Mononuclear cell (primary cell): ENCODE measurements around the gene ZC2HC1B. TPM values are rescaled to one million over a fixed set of nuclear protein-coding genes. Genes with fewer than 3 reads are reported as not detected.
"Not testable (repeated sequence)": the region's sequence is repeated elsewhere in the genome, so short reads cannot be mapped to it uniquely, and the experiment has no call there.

ENCODE experiments used
- H3K27me3 ChIP-seq: 2 replicates; pipeline ENCODE4 v1.6.0; 2011; ENCODE audit warnings: low read length, control low read depth; ENCODE audit not compliant: insufficient read depth
- H3K4me1 ChIP-seq: 2 replicates; pipeline ENCODE4 v1.5.1; 2011; ENCODE audit warnings: mild to moderate bottlenecking, low read length, control low read depth; ENCODE audit not compliant: insufficient read depth
- H3K4me3 ChIP-seq: 2 replicates; pipeline ENCODE4 v1.5.1; 2011; ENCODE audit warnings: mild to moderate bottlenecking, low read length, moderate library complexity
- H3K9me3 ChIP-seq: 2 replicates; pipeline ENCODE4 v1.5.1; 2011; ENCODE audit warnings: low read depth, mild to moderate bottlenecking, control low read depth, low read length
- total RNA-seq: library from RNA; depleted of rRNA; stranded (reverse); fragments of >200 nt; gene quantifications from one replicate; pipeline ENCODE4 v1.2.3, GENCODE V29; 2012

ZC2HC1B gene
- total RNA-seq, 1 donor = not detected

DNA sequence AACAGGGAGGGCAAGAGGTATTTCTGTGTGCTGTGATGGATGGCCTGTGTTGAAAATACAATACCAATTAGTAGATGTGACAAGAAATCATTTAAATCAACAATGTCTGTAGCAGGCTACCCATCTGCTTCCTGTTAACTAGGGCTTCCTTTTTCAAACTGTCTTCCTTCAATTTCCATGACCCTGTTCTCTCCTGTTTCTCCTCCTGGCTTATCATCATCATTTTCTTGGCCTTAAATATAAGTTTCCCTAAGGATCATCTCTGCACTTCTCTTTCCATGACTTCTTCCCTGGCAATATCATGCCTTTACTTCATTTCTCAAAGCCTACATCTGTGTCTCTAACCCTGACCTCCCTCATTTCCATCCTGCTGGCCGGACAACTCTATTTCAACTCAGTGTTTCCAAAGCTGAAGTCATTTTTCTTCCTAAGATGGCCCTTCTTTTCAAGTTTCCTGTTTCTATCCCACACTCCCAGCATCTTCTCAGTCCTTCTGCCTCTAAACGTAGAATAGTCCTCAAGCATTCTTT lies 18.2 kb downstream of the ZC2HC1B start:
- Histone ChIP-seq H3K27me3 (no peaks in the 10 kb centered on the region), H3K4me3 (no peak overlapping the region), H3K9me3 (no peaks in the 10 kb centered on the region), H3K4me1 (no peaks in the 10 kb centered on the region)

DNA sequence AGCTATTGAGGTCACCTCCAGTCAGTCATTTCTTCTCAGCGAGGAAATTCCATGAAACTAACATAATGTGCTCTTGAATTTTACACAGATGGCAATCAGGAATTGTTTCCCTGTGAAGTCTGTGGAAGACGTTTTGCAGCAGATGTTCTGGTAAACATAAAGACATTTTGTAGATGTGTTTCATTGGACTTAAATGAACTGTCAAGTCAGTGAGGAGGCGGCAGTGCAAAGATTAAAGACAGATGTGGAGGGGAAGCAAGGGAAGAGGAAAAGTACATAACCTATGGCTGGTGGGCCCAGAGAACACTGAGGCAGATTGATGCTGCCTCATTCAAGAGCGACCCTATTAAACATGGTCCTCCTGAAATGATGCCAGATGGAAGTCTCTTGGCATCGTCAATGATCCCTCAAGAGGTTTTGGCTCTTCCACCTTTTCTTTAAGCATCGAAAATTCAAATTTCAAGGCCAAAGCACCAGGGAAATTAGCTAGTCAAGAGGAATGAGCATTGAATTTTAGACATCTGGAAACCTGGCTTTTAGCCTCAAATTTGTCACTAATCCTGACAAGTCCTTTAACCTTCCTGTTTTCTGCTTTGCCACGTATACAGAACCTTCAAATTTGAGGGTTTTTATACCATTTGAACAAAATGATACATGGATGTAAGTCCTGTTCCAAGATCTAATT lies 20.1 kb downstream of the ZC2HC1B start:
- H3K27me3 ChIP-seq = no peaks in the 10 kb centered on the region
- no peaks in the 10 kb centered on the region for H3K9me3 ChIP-seq
- H3K4me3 ChIP-seq = no peak overlapping the region
- no peaks in the 10 kb centered on the region for H3K4me1 ChIP-seq

DNA sequence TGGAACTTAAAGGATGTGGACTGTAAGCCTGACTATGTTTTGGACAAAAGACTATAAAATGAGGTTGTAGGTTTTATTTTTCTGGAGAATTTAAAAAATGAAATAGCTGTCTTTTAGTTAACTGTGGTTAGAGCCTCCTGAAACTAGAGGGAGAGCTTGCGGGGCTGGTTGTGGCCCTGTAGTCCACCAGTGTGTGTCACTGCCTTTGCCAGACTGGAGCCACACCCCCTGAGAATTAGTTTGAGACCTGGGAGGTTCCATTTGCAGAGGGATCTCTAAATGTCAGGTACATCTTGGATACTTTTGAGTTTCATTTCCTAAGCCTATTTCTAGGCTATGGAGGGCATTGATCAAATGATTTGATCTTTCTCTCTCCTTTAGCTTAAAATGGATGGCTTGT lies 20.8 kb downstream of the ZC2HC1B start:
- Histone ChIP-seq H3K4me1 (no peaks in the 10 kb centered on the region), H3K4me3 (no peak overlapping the region), H3K27me3 (no peaks in the 10 kb centered on the region), H3K9me3 (no peaks in the 10 kb centered on the region)

DNA sequence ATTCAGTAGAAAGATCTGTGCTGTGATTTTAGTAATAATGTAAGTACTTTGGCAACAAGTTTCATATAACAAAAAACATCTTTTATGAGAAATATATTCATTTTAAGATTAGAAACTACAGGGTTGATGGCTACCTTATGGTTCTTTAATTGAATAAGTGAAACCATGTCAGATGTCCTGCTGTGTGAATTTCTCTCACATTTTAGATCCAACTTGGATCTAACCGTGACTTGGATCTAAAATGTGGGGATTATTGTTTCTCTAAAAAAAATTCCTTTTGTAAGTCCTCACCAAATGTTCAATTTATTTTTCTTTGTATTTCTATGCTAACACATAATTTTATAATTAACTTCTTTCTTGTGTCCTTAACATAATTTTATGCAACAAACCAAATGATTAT lies 30.4 kb downstream of the ZC2HC1B start:
- Histone ChIP-seq H3K9me3 (no peaks in the 10 kb centered on the region), H3K4me3 (no peak overlapping the region), H3K4me1 (no peaks in the 10 kb centered on the region), H3K27me3 (no peaks in the 10 kb centered on the region)

DNA sequence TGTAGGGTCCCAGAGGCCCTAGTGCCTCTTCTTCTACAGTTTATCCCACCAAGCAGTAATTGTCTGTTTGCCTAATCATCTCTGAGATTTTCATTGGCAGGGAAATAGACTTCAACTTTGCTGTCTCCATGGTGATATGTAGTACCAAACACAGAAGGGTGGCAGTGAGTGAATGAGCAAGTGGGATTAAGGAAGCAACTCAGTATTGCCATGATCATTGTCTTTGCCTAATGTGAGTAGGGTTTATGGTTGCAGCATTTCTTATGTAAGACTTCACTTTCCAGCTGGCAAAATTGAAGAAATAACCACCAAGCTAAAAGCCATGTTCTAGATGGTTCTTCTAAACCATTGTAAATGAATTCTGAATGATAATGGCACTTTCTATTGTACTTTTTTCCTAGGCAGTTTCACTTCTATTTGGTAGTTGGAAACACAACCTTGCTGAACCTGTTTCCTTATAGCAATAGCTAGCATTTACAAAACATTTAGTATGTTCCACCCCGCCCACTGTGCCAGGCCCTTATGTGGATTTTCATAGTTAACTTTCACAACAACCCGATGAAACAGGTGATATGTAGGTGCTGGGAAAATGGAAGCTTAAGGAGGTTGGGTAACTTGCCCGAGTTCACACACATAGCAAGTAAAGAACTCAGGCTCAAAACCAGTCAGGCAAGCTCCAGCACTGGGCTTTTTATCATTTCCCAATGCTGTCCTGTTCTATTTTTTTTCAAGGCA lies 32.0 kb downstream of the ZC2HC1B start:
- Histone ChIP-seq H3K9me3 (no peaks in the 10 kb centered on the region), H3K4me1 (no peaks in the 10 kb centered on the region), H3K4me3 (no peak overlapping the region), H3K27me3 (no peaks in the 10 kb centered on the region)

DNA sequence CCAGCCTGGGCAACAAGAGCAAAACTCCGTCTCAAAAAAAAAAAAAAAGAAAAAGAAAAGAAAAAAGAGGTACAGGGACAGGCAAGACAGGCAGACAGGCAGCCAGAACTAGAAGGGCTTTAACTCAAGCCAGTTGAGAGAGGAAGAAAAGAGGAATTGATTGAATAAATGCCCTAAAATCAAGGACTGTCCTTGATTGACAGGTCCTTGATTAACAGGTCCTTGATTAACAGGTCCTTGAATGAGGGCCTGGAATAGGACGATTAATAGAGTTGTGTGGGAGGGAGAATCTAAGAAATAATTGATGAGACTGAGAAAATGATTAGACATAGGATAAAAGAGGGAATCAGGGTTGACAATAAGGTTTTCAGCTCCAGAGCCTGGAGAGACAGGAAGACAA lies 36.1 kb downstream of the ZC2HC1B start:
- Histone ChIP-seq H3K9me3 (no peaks in the 10 kb centered on the region), H3K27me3 (no peaks in the 10 kb centered on the region), H3K4me1 (no peaks in the 10 kb centered on the region), H3K4me3 (no peak overlapping the region)

DNA sequence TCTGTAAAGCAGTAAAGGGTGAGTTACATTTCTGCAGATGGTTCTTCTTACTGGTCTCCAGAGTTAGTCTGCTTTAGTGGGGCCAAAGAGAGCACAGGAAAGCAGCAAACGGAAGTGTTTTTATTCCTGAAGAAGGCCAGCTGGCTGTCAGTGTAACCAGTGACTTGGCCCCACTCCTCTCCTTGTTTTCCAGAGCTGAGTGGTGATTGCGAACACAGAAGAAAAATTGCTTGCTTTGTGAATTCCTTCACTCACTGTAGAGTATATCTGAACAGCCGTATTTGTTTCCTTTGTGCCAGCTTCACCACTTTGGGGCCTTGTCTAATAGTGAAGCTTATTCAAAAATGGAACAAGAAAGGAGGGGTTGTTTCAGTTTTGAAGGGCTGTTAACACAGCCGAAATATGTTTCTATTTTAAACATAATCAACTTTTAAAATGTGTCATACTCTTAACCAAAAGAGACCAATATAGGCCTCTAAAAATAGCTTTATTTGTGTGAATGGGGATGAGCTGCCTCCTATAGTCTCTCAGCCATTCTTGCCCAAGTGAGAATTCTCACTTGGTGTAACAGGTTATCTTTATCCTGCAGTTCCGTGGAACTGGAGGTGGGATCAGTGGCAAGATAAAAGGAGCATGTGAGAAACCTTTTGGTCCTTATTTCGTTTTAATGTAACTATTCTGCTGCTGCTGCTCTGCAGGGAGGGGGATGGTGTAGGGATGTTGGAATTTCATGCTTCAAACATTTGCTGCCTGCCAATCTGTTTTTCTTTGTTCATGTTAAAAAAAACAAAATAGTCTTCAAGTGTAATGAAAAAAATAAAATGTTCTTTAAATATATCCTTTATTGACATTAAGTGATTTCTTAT lies 37.8 kb downstream of the ZC2HC1B start:
- no peaks in the 10 kb centered on the region for H3K4me1 ChIP-seq
- H3K9me3 ChIP-seq = no peaks in the 10 kb centered on the region
- H3K4me3 ChIP-seq = no peak overlapping the region
- H3K27me3 ChIP-seq = no peaks in the 10 kb centered on the region

DNA sequence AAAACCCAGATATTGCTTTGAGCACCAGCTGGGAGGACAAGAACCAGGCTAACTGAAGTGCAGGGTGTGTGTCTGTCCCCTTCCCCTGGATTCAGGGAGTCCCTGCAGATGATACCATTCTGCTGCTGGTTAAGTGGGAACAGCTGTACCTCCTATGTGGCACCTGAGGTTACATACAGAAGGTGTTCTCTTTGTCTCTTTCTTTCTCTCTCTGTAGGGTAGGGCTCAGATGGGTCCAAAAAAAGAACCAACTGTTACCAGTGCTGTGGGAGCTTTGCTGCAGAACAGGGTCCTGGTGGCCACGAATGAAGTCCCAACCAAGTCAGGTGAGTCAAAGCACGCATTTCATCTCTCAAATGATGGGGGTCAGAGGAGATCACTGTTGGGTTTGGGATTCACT lies 38.6 kb downstream of the ZC2HC1B start:
- no peaks in the 10 kb centered on the region for H3K9me3 ChIP-seq
- H3K27me3 ChIP-seq = no peaks in the 10 kb centered on the region
- H3K4me1 ChIP-seq = no peaks in the 10 kb centered on the region
- no peak overlapping the region for H3K4me3 ChIP-seq

DNA sequence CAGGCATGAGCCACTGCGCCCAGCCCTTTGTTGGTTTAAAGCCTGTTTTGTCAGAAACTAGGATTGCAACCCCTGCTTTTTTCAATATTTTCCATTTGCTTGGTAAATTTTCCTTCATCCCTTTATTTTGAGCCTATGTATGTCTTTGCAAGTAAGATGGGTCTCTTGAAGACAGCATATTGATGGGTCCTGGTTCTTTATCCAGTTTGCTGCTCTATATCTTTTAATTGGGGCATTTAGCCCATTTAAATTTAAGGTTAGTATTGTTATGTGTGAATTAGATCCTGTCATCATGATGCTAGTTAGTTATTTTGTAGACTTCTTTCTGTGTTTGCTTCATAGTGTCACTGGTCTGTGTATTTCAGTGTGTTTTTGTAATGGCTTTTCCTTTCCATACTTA lies 46.8 kb downstream of the ZC2HC1B start:
- Histone ChIP-seq H3K4me3 (no peak overlapping the region), H3K4me1 (no peaks in the 10 kb centered on the region), H3K27me3 (no peaks in the 10 kb centered on the region), H3K9me3 (peaks cover 12% of the 10 kb centered on the region)

DNA sequence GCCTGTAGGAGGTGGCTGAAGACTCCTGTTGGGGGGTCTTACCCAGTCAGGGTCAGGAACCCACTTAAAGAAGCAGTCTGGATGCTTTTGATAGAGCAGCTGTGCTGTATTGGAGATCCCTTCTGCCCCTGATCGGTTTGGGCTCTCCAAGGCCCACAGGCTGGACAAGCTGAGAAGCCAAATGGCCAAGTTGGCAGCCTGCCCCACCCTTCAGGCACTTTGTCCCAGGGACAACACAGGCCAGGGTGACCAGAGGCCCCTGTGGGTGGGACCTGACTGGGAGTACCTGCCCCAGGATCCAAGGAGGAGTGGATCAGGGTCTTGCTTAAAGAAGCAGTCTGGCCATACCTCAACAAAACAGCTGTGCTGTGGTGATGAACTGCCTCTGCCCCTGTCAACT lies 48.4 kb downstream of the ZC2HC1B start:
- no peaks in the 10 kb centered on the region for H3K27me3 ChIP-seq
- H3K4me3 ChIP-seq = no peak overlapping the region
- H3K4me1 ChIP-seq = no peaks in the 10 kb centered on the region
- peaks cover 12% of the 10 kb centered on the region for H3K9me3 ChIP-seq

DNA sequence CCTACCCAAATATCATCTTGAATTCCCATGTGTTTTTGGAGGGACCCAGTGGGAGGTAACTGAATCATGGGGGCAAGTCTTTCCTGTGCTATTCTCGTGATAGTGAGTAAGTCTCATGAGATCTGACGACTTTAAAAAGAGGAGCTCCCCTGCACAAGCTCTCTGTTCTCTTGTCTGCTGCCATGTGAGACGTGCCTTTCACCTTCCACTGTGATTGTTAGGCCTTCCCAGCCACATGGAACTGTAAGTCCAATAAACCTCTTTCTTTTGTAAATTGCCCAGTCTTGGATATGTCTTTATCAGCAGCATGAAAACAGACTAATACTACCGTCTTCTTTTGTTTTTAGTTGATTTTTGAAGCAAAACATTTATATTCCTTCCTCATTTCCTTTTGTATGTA lies 52.8 kb downstream of the ZC2HC1B start:
- peaks cover 13% of the 10 kb centered on the region for H3K9me3 ChIP-seq
- not testable (repeated sequence) for H3K27me3 ChIP-seq

DNA sequence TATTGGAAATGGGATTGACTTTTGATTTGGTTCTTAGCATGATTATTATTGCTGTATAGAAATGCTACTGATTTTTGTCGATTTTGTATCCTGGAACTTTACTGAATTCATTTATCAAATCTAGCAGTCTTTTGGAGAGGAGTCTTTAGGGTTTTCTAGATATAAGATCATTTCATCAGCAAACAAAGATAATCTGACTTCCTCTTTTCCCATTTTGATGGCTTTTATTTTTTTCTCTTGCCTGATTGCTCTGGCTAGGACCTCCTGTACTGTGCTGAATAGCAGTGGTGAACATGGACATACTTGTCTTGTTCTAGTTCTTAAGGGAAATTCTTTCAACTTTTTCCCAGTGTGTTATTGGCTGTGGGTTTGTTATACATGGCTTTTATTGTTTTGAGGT lies 64.6 kb downstream of the ZC2HC1B start:
- Histone ChIP-seq H3K9me3 (no peaks in the 10 kb centered on the region), H3K27me3 (no peaks in the 10 kb centered on the region), H3K4me3 (no peak overlapping the region), H3K4me1 (no peaks in the 10 kb centered on the region)

More for the DNA sequence above, 52.8 kb downstream of the ZC2HC1B start:
- H3K4me1 ChIP-seq, H3K4me3 ChIP-seq: not testable (repeated sequence)

DNA sequence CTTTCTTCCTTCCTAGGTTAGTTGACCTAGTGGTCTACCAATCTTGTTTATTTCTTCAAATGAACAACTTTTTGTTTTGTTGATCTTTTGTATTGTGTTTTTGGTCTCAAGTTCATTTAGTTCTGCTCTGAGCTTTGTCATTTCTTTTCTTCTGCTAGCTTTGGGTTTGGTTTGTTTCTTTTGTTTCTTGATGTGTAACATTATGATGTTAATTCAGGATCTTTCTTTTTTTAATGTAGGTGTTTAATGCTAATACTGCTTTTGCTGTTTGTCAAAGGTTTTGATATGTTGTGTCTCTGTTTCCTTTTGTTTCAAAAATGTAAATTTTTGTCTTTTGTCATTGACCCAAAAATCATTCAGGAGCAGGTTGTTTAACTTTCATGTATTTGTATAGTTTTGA lies 65.7 kb downstream of the ZC2HC1B start:
- no peaks in the 10 kb centered on the region for H3K27me3 ChIP-seq
- H3K9me3 ChIP-seq = no peaks in the 10 kb centered on the region
- no peak overlapping the region for H3K4me3 ChIP-seq
- no peaks in the 10 kb centered on the region for H3K4me1 ChIP-seq

DNA sequence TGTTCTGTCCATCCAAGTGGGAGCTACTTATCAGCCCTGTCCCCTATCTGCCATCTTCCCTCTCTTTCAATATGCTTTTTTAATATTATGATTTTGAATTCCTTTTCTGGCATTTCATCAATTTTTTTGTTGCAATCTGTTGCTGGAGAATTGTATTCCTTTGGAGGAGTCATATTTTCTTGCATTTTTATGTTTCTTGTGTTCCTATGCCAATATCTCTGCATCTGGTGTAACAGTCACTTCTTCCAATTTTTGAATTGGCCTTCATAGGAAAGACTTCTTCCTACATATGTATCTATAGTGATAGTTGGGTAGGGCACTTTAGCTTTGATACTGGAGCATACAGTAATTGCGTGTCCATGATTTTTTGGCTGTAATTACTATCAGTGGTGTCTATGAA lies 70.1 kb downstream of the ZC2HC1B start:
- Histone ChIP-seq H3K4me3 (no peak overlapping the region), H3K4me1 (peaks cover 11% of the 10 kb centered on the region), H3K9me3 (no peaks in the 10 kb centered on the region), H3K27me3 (no peaks in the 10 kb centered on the region)

DNA sequence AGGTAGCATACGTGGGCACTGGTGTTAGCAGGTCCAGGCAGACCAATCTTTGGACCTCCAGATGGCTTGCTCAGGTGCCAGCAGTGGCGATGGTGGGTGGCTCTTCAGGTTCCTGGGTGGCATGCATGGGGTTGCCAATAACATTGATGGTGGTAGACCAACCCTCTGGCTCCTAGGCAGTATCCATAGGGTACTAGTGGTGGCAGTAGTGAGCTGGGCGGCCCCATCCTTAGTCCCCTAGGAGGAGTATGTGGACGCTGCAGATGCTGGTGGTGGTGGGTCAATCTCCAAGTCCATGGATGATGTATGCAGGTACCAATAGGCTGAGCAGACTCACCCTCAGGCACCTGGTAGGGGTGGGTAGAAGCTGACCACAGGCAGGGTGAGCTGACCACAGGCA lies 70.6 kb downstream of the ZC2HC1B start:
- H3K27me3 ChIP-seq = no peaks in the 10 kb centered on the region
- H3K4me3 ChIP-seq = no peak overlapping the region
- peaks cover 11% of the 10 kb centered on the region for H3K4me1 ChIP-seq
- H3K9me3 ChIP-seq = no peaks in the 10 kb centered on the region
